Measurements from ENCODE around the gene HECW1.

The HECW1 gene

GRCh38 chr7:43470110-43470509 is 357.7 kb downstream of the HECW1 start:
- TF ChIP-seq REST (IDR thresholded peaks at IDR 0.05; ENCODE audit: low read depth) (no peak), USF1 (IDR thresholded peaks at IDR 0.05) (no peak), FOXM1 (IDR thresholded peaks at IDR 0.05; ENCODE audit: borderline replicate concordance, low read depth) (no peak), TCF12 (IDR thresholded peaks at IDR 0.05; ENCODE audit: low read depth) (no peak), EP300 (IDR thresholded peaks at IDR 0.05; ENCODE audit: borderline replicate concordance) (no peak)

GRCh38 chr7:43475983-43476382 is 363.5 kb downstream of the HECW1 start:
- TF ChIP-seq USF1 (IDR thresholded peaks at IDR 0.05) (no peak), CREB1 (IDR thresholded peaks at IDR 0.05; ENCODE audit: low read depth) (no peak), EGR1 (IDR thresholded peaks at IDR 0.05) (no peak)

GRCh38 chr7:43476896-43477295 is 364.4 kb downstream of the HECW1 start:
- TF ChIP-seq REST (IDR thresholded peaks at IDR 0.05; ENCODE audit: low read depth) (no peak), EGR1 (IDR thresholded peaks at IDR 0.05) (no peak), TAF1 (IDR thresholded peaks at IDR 0.05; ENCODE audit: low read depth) (no peak), MAX (IDR thresholded peaks at IDR 0.05) (no peak), ZBTB7A (IDR thresholded peaks at IDR 0.05; ENCODE audit: low read depth) (no peak), TEAD4 (IDR thresholded peaks at IDR 0.05) (no peak)

GRCh38 chr7:43479042-43479441 is 366.6 kb downstream of the HECW1 start:
- TF ChIP-seq RAD21 (IDR thresholded peaks at IDR 0.05; ENCODE audit: low read depth) = peak; percentile 42
- no peak for TF ChIP-seq TAF1 (IDR thresholded peaks at IDR 0.05; ENCODE audit: low read depth)

GRCh38 chr7:43479543-43479942 is 367.1 kb downstream of the HECW1 start:
- no peak for TF ChIP-seq YY1 (IDR thresholded peaks at IDR 0.05; ENCODE audit: low read depth)
- no peak for TF ChIP-seq EP300 (IDR thresholded peaks at IDR 0.05; ENCODE audit: borderline replicate concordance)
- no peak for TF ChIP-seq TEAD4 (IDR thresholded peaks at IDR 0.05)
- TF ChIP-seq TCF12 (IDR thresholded peaks at IDR 0.05; ENCODE audit: low read depth) = no peak
- no peak for TF ChIP-seq CREB1 (IDR thresholded peaks at IDR 0.05; ENCODE audit: low read depth)
- TF ChIP-seq MAX (IDR thresholded peaks at IDR 0.05) = no peak
- no peak for TF ChIP-seq FOXM1 (IDR thresholded peaks at IDR 0.05; ENCODE audit: borderline replicate concordance, low read depth)
- no peak for TF ChIP-seq ZBTB7A (IDR thresholded peaks at IDR 0.05; ENCODE audit: low read depth)
- TF ChIP-seq USF1 (IDR thresholded peaks at IDR 0.05) = no peak
- TF ChIP-seq CEBPB (IDR thresholded peaks at IDR 0.05) = no peak
- TF ChIP-seq TAF1 (IDR thresholded peaks at IDR 0.05; ENCODE audit: low read depth) = no peak
- no peak for TF ChIP-seq RAD21 (IDR thresholded peaks at IDR 0.05; ENCODE audit: low read depth)
- TF ChIP-seq NFIC (IDR thresholded peaks at IDR 0.05) = no peak

- TF ChIP-seq MAX (IDR thresholded peaks at IDR 0.05) (no peak), REST (IDR thresholded peaks at IDR 0.05; ENCODE audit: low read depth) (no peak), YY1 (IDR thresholded peaks at IDR 0.05; ENCODE audit: low read depth) (no peak), NFIC (IDR thresholded peaks at IDR 0.05) (no peak), EP300 (IDR thresholded peaks at IDR 0.05; ENCODE audit: borderline replicate concordance) (no peak), CREB1 (IDR thresholded peaks at IDR 0.05; ENCODE audit: low read depth) (no peak), TEAD4 (IDR thresholded peaks at IDR 0.05) (no peak), FOXM1 (IDR thresholded peaks at IDR 0.05; ENCODE audit: borderline replicate concordance, low read depth) (no peak), CEBPB (IDR thresholded peaks at IDR 0.05) (no peak), ZBTB7A (IDR thresholded peaks at IDR 0.05; ENCODE audit: low read depth) (no peak), RAD21 (IDR thresholded peaks at IDR 0.05; ENCODE audit: low read depth) (no peak), TAF1 (IDR thresholded peaks at IDR 0.05; ENCODE audit: low read depth) (no peak), TCF12 (IDR thresholded peaks at IDR 0.05; ENCODE audit: low read depth) (no peak), EGR1 (IDR thresholded peaks at IDR 0.05) (no peak), USF1 (IDR thresholded peaks at IDR 0.05) (no peak)
These were observed 368.1 kb downstream of the HECW1 start for GRCh38 chr7:43480581-43480980.
